Activated T-cell treated with anti-CD3 and anti-CD28 coated beads for 24 hours (primary cell): ENCODE data around the gene KCNT2.

Source experiments
- DNase-seq: peaks from one replicate; pipeline ENCODE4 v3.0.0-alpha.2; 2020; ENCODE audit warnings: low read depth

KCNT2 gene

DNA sequence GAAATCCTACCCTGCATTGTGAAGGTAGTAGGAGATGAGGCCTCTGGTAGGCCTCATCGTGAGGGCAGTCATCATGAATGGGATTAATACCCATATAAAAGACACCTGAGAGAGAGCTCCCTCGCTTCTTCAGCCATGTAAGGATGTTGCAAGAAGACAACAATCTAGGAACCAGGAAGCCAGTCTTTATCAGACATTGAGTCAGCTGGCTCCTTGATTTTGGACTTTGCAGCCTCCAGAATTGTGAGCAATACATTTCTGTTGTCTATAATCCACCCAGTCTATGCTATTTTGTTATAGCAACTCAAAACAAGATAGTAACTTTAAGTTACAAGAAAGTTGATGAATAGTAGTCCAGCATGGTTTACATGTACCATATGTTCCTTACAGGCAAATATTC, 208.5 kb downstream of the KCNT2 start:
- DNase-seq, result no peak

DNA sequence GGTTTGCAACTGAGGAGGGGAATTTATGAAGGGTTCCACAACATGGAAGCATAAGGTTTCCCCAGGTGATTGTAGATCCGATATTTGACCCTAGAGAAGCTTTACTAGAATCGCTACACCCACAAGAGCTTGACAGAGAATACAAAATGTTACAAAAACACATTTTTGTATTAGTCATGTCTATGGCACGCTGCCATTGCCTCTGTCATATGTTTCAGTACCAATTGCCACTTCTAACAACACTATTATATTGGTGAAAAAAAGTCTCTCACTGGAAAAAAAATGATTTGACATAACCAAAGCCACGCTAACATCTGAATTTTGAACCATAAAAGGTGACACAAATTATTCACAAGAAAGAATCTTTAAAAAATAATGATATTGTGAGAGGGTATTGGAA, 214.5 kb downstream of the KCNT2 start:
- DNase-seq, result no peak

DNA sequence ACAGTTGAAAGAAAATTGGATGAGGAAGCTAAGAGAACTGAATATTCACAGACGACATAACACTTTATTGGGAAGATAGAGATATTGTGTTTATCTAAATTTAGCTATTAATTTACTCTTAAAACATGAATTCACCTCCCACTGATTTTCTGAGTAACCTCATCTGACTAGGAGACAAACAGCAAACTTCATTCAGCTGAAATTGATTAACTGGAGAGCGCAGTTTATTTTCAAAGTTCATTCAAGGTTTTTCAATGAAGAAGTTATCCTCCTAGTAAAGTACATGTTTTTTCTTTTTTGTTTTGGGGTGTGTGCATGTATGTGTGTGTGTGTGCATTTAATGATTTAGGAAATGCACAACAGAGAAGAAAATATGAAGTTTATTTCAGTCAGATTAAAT, 215.0 kb downstream of the KCNT2 start:
- no peak for DNase-seq

DNA sequence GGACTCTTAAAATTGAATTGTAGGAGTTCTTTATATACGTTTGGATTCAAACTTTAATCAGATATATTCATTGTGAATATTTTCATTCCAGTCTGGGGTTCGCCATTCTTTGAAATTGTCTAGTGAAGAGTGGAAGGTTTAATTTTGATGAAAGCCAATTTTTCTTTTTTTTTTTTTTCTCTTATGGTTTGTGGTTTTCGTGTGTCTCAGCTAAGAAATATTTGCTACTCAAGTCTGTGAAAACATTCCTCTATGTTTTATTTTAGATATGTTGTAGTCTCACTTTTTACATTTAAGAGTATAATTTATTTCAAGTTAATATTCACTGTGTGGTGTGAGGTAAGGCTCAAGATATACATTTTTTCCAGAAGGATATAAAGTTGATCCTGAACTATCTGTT, 220.5 kb downstream of the KCNT2 start:
- DNase-seq, result no peak

DNA sequence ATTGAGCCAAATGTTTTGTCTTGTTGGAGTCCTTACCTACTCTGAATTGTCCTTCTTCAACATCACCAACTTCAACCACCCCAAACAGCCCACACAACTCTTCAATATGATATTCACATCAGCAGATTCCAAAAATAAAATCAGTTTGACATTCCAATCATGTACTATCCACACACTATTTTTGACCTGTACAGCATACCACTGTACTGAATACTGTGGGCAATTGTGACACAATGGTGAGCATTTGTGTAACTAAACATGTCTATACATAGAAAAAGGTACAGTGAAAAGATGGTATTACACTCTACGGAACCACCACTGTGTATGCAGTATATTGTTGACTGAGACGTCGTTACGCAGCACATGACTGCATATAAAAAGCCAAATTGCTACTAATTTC, 223.1 kb downstream of the KCNT2 start:
- no peak for DNase-seq

DNA sequence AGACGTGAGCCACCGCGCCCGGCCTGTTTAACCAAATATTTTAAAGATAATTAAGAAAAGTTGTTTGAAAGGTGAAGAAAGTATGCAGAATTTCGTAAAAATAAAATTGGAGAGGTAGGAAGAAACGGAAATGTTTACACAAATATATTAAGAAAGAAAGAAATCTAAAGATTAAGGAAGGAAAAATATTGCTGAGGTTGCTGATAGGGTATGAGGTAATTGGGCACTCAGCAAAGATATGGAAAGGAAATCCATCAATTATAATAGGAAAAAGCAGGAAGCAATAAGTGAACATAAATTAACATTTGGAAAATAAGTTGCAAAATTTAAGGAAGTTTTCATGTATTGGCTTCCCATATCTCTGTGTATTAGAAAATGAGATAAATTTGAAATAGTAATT, 225.9 kb downstream of the KCNT2 start:
- DNase-seq, result no peak

DNA sequence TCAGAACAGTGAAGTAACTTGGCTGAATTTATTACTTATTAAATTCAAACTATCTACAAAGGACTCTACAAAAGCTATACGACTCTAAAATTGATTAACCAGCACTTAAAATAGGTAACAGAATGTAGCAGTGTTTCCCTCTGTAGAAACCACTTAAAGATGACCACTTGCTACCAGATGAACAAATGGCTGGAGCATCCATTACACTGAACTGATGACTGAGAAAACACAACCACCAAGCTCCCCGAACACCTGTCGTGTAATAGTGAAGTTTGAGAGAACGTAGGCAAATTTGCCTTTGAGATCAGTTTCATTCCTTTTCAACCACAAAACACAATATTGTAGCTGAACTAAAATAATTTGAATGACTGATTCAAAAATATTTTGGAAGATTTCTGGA, 226.7 kb downstream of the KCNT2 start:
- no peak for DNase-seq

DNA sequence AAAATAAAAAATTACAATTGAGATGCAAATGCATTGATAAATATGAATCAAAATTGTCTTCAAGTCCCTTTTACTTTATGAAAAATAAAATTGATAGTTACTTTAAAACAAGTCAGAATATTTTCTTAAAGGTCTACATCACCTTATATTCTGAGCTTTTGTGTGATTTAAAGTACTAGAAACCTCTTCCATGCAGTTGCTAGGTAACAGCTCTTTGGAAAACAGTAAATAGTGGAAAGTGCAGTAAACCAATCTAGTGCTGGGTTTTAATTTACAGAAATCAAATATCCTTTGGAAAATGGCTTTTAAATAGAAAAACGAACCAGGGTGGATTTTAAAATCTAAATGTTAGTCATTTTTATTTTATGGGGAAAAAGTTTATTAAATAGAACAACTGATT, 227.9 kb downstream of the KCNT2 start:
- DNase-seq, result no peak

DNA sequence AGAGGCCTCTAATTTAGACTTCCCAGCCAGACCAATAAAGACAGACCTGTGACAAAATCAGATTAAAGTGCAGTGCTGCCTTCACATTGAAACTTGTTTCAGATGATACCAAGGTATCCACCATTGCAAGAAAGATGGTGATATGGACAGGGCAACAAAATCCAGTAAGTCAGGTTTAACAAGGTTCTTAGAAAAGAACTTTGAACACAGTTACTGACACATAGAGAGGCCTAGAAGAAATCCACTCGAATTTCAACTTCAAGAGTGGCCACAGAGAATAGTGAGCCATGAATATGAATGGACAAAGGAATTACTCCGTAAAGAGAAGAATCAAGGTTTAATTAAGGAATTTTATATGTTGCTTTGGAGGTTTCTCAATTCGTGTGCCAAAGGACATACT, 230.4 kb downstream of the KCNT2 start:
- DNase-seq, result no peak

DNA sequence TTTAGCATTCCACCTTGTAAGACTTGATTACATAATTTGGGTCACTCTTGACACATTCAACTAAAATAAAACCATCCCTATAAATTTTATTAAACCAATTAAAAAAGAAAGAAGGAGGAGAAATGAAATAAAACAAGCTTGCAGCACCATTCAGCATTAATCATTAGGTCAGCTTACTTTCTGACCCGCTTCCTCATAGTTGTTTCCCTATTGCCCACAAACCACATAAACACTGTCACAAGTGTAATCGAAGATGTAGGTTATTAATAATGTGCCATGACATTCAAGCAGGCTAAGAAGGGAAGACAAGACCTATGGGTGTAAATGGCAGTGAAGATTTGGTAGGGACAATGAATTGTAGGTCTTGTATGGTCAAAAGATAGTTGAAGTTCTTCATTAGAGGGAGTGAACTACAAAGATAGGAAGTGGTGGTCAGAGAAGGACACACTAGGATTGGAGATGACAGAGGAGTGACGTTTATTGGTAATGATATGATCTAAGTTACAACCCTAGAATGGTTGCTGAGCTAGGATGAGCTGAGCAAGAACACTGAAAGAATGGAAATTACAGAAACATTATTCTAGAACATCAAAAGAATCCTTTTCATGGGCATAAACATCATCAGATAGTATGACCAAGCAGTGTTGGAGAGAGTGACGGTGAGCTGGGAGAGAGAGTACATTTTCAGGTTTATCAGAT, 231.5 kb downstream of the KCNT2 start:
- no peak for DNase-seq

DNA sequence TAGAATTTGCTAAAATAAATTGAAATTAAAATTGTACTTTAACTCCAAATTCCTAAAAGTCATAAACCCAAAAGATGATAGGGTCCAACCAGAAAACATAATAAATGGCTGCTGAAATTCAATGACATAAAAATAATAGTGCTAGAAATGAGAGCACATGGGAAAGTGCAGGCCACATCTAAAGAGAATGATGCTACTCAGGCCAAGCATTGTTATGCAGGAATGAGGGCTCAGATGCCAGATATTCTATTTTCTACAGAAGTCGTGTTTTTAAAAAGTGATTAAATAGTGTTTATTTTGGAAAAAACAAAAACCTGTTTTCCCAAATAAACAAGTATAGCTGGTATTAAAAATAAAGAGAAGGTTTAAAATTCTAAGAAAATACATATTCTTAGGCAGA, 234.4 kb downstream of the KCNT2 start:
- no peak for DNase-seq

DNA sequence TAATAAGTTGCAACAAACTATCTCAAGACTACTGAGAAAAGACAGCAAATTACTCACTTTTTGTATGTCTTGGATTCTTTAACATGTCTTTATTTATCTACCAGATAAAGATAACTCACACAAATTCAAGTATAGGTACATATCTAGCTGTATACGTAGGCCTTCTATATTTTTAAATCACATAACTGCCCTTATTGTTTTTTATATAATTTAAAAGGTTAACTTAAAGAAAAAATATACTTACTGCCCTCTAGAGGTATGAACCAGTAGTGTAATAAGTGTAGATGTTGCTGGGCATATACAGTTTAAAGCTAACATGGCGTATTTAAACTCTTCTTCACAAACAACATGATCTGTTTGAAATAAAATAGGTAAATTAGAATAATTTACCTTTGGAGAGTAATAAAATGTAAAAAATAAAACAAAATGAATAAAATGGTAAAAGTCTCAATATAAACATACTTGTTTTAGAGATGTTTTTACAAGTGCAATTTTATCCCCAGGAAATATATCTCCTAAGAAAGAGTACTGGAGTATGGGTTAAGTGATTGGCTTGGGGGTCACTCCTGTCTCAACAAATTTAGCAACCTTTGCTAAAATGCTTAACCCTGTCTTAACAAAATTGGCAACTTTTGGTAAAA, 235.2 kb downstream of the KCNT2 start:
- DNase-seq, result no peak

DNA sequence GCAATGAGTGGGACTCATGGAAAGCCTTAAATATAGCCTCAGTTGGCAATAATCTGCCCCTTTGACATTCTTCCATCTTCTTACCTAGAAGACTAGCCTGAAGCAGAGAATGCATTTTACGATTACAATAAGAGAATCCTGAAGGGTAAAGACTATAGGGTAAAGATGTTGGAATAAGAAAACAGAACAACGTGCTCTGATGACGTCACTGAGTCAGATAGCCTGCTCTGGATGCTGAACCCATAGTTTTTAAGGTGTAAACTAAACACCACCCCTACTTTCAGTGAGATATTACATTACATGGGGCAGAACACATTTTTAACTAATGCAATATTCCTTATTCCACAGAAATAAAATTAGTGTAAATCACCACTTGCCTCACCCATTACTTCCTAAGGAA, 240.4 kb downstream of the KCNT2 start:
- no peak for DNase-seq

DNA sequence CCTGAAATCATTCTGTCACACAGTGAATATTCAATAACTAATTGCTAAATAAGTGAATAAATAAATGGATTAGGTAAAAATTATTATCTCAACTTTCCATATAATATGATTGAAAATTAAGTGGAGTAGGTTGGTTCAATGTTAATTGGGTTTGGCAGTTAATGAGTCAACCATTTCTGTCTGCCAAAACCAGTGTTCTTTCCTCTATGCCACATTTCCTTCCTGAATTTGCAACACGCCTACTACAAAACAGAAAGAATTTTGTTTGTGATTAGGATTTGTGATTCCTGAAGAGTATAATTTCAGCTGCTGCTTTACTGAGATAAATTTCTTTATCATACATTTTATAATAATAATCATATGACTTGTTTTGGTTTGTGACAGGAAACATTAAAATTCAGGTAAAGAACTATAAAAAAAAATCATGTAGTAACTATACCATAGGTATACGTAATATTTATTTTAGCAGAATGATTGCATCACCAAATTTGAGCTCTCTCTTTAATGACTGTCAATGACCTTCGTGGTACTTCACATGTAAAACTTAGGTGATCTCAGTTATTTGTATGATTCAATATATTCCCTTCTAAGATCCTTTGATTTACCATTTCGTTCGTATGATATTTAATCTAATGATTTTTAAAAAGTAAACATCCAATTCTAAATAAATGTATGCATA, 241.3 kb downstream of the KCNT2 start:
- DNase-seq, result no peak

DNA sequence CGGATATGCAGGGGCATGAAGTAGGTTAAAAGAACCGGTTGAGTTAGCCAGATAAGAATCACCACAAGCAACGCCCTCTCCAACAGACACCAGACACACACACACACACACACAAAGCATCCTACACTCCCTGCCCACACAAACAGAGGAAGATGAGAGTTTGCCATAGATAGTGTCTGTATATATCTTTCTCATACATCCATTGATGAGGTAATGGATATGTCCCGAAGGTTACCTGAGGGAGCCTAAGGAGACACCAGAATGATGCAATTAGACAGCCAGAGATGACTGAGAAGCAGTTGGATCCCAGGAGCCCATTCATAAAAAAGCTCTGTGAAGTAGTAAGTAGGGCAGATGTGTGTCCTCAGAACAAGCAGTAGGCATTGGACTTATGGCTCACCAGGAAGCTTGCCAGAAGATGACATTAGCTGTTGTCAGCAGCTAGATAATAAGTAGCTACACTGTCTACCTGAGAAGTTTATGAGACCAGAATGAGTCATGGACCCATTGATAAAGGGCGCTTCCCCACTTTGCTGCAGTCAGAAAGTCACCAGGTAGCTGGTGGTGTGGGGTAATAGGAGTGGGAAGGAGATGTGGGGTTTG, 247.0 kb downstream of the KCNT2 start:
- DNase-seq, result no peak

DNA sequence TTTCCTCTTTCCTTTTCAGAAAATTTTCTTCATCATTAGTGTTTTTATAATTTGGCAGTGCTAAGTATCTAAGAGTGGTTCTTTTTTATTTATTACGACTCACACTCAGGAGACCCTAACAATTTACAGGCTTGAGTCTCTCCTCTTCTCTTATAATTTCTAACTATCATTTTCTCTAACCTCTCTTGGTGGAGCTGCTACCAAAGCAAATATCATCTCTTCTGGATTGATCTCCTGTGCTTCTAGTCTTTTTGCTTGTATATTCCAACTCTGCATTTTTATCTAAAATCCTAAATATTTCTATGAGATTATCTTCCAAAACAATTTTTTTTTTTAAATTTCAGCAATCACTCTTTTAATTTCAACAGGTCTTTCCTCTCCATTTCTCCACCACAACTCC, 250.3 kb downstream of the KCNT2 start:
- DNase-seq, result no peak

DNA sequence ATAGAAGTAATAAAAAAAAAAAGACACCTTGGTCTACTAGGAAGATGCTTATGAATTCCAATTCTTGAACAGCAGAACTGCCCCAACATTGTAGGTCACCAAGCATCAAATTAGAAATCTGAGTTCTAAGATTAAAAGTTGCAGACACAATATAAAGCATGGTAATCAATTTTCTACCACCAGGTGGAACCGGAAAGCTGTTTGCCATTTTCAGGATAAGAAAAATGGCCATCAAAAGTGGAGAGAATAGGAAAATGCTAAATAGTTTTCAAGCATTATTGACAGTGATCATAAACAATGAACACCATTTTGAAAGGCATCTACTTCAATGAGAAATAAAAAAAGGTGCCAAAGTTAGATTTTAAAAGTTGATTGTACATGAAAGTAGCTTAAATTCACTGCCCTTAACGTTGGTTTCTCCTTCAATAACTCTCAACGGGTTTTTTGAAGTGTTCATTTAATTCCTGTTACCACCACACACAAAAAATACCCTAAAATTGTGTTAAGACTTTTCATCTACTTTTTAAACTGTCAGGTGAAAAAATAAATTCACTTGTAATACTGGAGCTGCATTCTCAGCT, 252.9 kb downstream of the KCNT2 start:
- no peak for DNase-seq

DNA sequence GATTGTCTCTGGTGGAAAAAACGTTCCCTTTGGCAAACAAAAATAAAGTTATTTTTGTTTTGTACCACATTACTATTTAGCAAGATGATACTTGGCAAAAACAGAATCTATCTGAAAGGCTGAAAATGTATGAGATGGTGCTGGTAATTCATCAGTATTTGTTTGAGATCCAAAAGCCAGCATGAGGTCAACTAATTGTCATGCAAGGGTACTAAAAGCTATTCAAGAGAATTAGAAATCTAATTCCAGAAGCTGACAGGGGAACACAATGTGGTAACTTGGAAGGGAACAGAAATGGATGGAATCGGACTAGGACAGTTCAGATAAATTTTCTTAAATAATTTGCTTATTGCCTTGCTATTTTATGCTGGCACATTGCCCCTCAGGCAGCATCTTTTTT, 263.8 kb downstream of the KCNT2 start:
- no peak for DNase-seq

DNA sequence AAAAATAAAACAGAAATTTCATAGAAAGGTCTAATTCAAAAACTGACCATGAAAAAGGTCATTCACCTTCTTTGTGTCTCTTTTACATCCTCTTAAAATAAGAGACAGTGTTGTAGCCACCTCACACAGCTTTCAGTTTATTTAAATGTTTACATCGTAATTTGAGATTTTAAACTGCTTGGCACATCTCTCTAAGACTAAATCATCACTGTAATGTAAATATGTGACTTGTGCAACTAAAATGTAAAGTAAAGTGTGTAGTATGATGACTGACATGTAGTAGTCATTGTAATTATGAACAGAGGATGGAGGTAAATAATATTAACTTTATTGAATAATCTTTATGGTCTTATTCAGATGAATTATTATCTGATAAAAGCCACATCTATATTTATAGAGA, 283.9 kb downstream of the KCNT2 start:
- no peak for DNase-seq

DNA sequence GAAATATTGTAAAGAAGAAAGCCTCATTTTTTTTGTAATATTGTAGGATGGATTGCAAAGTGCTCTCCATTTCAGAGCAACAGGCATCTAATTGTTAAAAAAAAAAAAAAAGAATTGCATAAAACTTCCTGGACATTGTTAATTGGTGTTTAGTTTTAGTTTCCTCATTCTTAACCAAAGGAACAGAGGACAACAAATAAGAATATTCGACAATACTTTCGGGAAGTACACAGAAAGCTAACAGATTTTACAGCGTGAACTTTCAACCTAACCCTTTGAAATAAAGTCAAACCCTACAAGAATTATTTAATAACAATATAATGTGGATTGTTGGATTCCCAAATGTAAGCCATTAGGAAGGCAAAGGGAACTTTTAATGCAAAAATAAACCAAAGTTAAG, 284.4 kb downstream of the KCNT2 start:
- DNase-seq, result no peak

DNA sequence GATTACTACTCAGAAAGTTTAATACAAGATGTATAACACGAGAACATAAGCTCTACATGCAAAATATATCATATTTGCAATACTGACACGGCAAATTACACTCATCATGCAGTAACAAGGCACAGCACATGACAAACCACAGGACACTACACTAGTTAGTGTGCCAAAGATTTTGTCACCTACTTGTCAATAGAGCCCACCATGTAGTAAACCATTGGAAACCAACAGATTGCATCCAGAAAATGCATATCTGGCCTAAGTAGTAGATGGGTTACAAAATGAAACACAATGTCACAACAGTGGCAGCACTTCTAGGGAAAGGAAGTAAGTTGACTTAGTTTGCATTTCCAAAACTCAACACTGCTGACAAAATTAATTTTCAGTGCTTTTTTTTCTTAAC, 288.9 kb downstream of the KCNT2 start:
- no peak for DNase-seq

DNA sequence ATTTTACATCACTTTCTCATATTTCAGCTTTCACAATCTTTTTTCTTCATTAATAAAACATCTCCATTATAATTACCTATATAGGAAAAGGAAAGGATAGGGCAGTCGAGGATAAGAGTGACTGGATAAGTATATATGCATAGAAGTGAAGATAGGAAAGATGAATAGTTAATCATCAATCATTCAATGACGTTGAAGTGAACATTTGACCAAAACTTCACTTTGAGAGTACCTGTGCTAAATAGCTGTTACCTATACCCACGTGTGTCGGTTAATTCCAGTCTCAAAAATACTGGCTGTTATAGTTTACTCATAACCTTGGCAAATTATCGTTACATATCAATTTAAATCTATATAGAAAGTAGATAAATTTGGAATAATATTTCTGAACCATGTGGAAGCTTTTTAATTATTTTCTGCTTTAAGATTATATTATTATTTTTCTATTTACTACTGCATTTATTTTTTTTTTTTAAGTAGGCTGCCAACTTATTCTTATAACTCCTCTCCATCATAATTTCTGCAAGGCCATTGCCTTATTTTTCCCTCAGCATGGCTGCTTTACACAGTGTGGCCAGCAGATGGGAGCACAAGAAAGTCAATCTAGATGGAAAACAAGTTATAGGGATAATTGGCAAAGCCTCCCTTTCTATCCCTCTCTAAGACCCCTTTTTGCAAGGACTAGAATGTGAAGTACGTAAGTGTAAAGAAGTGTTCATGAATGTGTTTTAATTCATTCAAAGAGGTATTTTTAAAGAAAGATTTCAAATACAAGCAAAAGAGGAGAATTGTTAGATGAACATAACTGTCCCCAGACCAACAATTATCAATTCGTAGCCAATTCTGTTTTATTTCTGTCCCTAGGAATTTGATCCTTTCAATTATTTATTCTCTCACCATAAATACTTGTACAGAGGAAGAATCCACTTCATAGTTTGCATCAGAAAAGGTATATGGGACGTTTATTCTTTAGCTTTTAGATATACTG, 290.4 kb downstream of the KCNT2 start:
- DNase-seq, result no peak
